OCI-LY1 (cell line): Measurements from ENCODE around the gene PRSS22.

ENCODE experiments used
- CTCF ChIP-seq: fragments of 200-600 bp; sonication (generic), shearing (Covaris generic); IDR thresholded peaks from 2 replicates; pipeline ENCODE4 v1.5.1; 2017; ENCODE audit warnings: mild to moderate bottlenecking, antibody characterized with exemption, low read length, moderate library complexity, mixed read lengths
- EZH2 ChIP-seq: fragments of 200-600 bp; sonication (generic), shearing (Covaris generic); IDR thresholded peaks from 2 replicates; pipeline ENCODE4 v1.8.0; 2017; ENCODE audit warnings: borderline replicate concordance, mixed run types, mild to moderate bottlenecking, antibody characterized with exemption, low read length, moderate library complexity, mixed read lengths

GRCh38 chr16:2852731-2853507 is 5.1 kb downstream of the PRSS22 start:
- TF ChIP-seq CTCF (no peak), EZH2 (no peak)
